Stomach (tissue), 4 donors: ENCODE data around the gene BMP5.

ENCODE experiments used
- EP300 ChIP-seq: sonication (generic); formaldehyde crosslinking; IDR thresholded peaks from one replicate; pipeline ENCODE4 v1.6.1; 2017; ENCODE audit warnings: antibody characterized with exemption
- POLR2A ChIP-seq, 4 donors: fragments of 450-650 bp; IDR thresholded peaks; one replicate each; pipeline ENCODE4 v1.6.1; 2016; ENCODE audit warnings: antibody characterized with exemption in 4 of 4, control low read depth in 2 of 4, mild to moderate bottlenecking in 1 of 4, moderate library complexity in 1 of 4
- POLR2AphosphoS5 ChIP-seq, 3 donors: sonication (generic); formaldehyde crosslinking; IDR thresholded peaks; one replicate each; pipeline ENCODE4 v1.6.1; 2016; ENCODE audit warnings: antibody characterized with exemption in 3 of 3
- TF ChIP-seq, protein P1 (sequence below), 7 experiments: fragments of 450-650 bp in 4 of 7; fragments of 200-600 bp in 3 of 7; sonication (generic) in 3 of 7; IDR thresholded peaks; one replicate each; pipeline ENCODE4 v1.5.1; 2016 to 2019; ENCODE audit warnings: antibody characterized with exemption in 7 of 7, control low read depth in 2 of 7, mild to moderate bottlenecking in 1 of 7

DNA sequence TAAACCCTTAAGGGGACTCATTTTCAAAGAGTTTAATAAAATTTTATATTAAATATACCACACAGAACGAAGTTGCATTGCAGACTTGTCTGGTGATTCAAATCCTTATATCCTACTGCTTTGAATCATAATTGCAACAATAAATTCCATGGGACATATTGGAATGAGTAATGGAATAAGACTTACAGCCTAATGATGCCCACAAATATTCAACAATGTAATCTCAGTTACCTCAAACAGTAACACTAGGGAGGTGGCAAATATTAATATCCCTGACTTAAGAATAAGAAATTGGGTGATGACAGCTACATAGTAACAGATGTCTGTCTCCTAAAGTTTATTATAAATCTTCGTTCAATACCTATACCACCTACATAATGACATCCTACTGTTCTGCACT is 52.6 kb downstream of the BMP5 start:
- TF ChIP-seq POLR2AphosphoS5 (IDR thresholded peaks at IDR 0.05) = no peak
- TF ChIP-seq, protein P1, sequence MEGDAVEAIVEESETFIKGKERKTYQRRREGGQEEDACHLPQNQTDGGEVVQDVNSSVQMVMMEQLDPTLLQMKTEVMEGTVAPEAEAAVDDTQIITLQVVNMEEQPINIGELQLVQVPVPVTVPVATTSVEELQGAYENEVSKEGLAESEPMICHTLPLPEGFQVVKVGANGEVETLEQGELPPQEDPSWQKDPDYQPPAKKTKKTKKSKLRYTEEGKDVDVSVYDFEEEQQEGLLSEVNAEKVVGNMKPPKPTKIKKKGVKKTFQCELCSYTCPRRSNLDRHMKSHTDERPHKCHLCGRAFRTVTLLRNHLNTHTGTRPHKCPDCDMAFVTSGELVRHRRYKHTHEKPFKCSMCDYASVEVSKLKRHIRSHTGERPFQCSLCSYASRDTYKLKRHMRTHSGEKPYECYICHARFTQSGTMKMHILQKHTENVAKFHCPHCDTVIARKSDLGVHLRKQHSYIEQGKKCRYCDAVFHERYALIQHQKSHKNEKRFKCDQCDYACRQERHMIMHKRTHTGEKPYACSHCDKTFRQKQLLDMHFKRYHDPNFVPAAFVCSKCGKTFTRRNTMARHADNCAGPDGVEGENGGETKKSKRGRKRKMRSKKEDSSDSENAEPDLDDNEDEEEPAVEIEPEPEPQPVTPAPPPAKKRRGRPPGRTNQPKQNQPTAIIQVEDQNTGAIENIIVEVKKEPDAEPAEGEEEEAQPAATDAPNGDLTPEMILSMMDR (IDR thresholded peaks at IDR 0.05) = no peak
- TF ChIP-seq EP300 = no peak
- no peak for TF ChIP-seq POLR2A (IDR thresholded peaks at IDR 0.05)
